HL-60 (cell line): ENCODE data around the gene PDE6B.

ENCODE experiments used
- GABPA ChIP-seq: IDR thresholded peaks from 2 replicates; pipeline ENCODE4 v1.6.1; 2012; ENCODE audit warnings: low read depth
- SPI1 ChIP-seq: IDR thresholded peaks from 2 replicates; pipeline ENCODE4 v1.6.1; 2012; ENCODE audit warnings: low read depth, mild to moderate bottlenecking, borderline replicate concordance
- TF ChIP-seq, protein P1 (sequence below): IDR thresholded peaks from one replicate; pipeline ENCODE4 v1.5.1; 2011; ENCODE audit warnings: low read length, control low read depth, inconsistent platforms; ENCODE audit not compliant: insufficient read depth
- TF ChIP-seq, protein P2 (sequence below): IDR thresholded peaks from 2 replicates; pipeline ENCODE4 v1.6.1; 2012; ENCODE audit warnings: low read depth; ENCODE audit not compliant: insufficient replicate concordance

DNA sequence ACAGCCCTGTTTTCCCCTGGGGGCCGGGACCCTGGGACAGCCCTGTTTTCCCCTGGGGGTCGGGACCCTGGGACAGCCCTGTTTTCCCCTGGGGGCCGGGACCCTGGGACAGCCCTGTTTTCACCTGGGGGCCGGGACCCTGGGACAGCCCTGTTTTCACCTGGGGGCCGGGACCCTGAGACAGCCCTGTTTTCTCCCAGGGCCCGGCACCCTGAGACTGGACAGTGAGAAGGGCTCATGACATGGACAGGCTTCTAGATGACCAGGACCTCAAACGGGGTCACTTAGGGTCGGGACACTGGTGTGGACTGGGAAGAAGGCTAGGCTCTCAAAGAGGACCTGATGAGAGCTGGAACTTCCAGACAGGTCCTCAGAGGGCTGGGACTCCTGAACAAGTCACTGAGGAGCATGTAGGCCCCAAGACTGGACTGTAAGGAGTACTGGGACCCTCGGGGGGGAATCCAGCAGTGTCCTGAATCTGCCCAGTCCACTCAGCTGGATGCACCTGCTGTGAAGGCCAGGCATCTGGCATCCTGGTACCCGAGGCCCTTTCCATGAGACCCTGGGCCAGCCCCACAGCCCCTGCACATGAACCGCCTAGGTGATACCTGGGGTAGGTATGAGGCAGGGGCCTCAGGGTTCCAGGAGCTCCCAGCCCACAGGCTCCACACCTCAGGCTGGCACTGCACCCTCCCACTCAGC lies 82.7 kb downstream of the PDE6B start:
- TF ChIP-seq, protein P1, sequence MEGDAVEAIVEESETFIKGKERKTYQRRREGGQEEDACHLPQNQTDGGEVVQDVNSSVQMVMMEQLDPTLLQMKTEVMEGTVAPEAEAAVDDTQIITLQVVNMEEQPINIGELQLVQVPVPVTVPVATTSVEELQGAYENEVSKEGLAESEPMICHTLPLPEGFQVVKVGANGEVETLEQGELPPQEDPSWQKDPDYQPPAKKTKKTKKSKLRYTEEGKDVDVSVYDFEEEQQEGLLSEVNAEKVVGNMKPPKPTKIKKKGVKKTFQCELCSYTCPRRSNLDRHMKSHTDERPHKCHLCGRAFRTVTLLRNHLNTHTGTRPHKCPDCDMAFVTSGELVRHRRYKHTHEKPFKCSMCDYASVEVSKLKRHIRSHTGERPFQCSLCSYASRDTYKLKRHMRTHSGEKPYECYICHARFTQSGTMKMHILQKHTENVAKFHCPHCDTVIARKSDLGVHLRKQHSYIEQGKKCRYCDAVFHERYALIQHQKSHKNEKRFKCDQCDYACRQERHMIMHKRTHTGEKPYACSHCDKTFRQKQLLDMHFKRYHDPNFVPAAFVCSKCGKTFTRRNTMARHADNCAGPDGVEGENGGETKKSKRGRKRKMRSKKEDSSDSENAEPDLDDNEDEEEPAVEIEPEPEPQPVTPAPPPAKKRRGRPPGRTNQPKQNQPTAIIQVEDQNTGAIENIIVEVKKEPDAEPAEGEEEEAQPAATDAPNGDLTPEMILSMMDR, result no peak
- no peak for TF ChIP-seq SPI1
- no peak for TF ChIP-seq GABPA
- TF ChIP-seq, protein P2, sequence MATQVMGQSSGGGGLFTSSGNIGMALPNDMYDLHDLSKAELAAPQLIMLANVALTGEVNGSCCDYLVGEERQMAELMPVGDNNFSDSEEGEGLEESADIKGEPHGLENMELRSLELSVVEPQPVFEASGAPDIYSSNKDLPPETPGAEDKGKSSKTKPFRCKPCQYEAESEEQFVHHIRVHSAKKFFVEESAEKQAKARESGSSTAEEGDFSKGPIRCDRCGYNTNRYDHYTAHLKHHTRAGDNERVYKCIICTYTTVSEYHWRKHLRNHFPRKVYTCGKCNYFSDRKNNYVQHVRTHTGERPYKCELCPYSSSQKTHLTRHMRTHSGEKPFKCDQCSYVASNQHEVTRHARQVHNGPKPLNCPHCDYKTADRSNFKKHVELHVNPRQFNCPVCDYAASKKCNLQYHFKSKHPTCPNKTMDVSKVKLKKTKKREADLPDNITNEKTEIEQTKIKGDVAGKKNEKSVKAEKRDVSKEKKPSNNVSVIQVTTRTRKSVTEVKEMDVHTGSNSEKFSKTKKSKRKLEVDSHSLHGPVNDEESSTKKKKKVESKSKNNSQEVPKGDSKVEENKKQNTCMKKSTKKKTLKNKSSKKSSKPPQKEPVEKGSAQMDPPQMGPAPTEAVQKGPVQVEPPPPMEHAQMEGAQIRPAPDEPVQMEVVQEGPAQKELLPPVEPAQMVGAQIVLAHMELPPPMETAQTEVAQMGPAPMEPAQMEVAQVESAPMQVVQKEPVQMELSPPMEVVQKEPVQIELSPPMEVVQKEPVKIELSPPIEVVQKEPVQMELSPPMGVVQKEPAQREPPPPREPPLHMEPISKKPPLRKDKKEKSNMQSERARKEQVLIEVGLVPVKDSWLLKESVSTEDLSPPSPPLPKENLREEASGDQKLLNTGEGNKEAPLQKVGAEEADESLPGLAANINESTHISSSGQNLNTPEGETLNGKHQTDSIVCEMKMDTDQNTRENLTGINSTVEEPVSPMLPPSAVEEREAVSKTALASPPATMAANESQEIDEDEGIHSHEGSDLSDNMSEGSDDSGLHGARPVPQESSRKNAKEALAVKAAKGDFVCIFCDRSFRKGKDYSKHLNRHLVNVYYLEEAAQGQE, result no peak
